H9 (cell line): ENCODE results near the gene RGS5. TPM values are rescaled to one million over a fixed set of nuclear protein-coding genes. Genes with fewer than 3 reads are reported as not detected.

Source experiments
- DNase-seq: peaks from one replicate; pipeline ENCODE4 v3.0.0-alpha.2; 2017
- H2AFZ ChIP-seq: one replicate; pipeline ENCODE4 v1.6.1; 2013; ENCODE audit warnings: mild to moderate bottlenecking, low read length, control low read depth, moderate library complexity
- H2AK5ac ChIP-seq: 2 replicates; pipeline ENCODE4 v1.6.1; 2013; ENCODE audit warnings: low read length, control low read depth, mixed read lengths; ENCODE audit not compliant: insufficient read length
- H2BK120ac ChIP-seq: one replicate; pipeline ENCODE4 v1.6.1; 2013; ENCODE audit warnings: low read depth, mild to moderate bottlenecking, low read length, control low read depth, inconsistent platforms; ENCODE audit not compliant: poor library complexity, severe bottlenecking
- H2BK12ac ChIP-seq: 2 replicates; pipeline ENCODE4 v1.6.1; 2013; ENCODE audit warnings: low read length, control low read depth, mixed read lengths, low read depth; ENCODE audit not compliant: insufficient read length
- H2BK15ac ChIP-seq: 2 replicates; pipeline ENCODE4 v1.6.1; 2013; ENCODE audit warnings: low read depth, low read length, control low read depth
- H2BK20ac ChIP-seq: one replicate; pipeline ENCODE4 v1.6.1; 2013; ENCODE audit warnings: low read depth, mild to moderate bottlenecking, low read length, control low read depth, inconsistent platforms; ENCODE audit not compliant: poor library complexity, severe bottlenecking
- H2BK5ac ChIP-seq: 2 replicates; pipeline ENCODE4 v1.6.1; 2013; ENCODE audit warnings: low read length, control low read depth, mixed read lengths; ENCODE audit not compliant: insufficient read length
- H3K14ac ChIP-seq: 2 replicates; pipeline ENCODE4 v1.6.1; 2013; ENCODE audit warnings: low read length, control low read depth; ENCODE audit not compliant: insufficient read depth
- H3K18ac ChIP-seq: 2 replicates; pipeline ENCODE4 v1.6.1; 2013; ENCODE audit warnings: low read depth, mild to moderate bottlenecking, mixed read lengths, low read length, control low read depth; ENCODE audit not compliant: insufficient read length
- H3K23ac ChIP-seq: 2 replicates; pipeline ENCODE4 v1.6.1; 2013; ENCODE audit warnings: low read length, control low read depth, mixed read lengths, low read depth; ENCODE audit not compliant: insufficient read length
- H3K23me2 ChIP-seq: 2 replicates; pipeline ENCODE4 v1.6.1; 2013; ENCODE audit warnings: low read depth, mild to moderate bottlenecking, mixed read lengths, low read length, control low read depth; ENCODE audit not compliant: insufficient read length, poor library complexity, severe bottlenecking
- H3K27ac ChIP-seq: 2 replicates; pipeline ENCODE4 v1.5.1; 2013; ENCODE audit warnings: low read length, control low read depth, mixed read lengths, low read depth; ENCODE audit not compliant: insufficient read length
- H3K27me3 ChIP-seq: 2 replicates; pipeline ENCODE4 v1.6.1; 2013; ENCODE audit warnings: low read length, control low read depth, inconsistent platforms; ENCODE audit not compliant: insufficient read depth
- H3K4ac ChIP-seq: 2 replicates; pipeline ENCODE4 v1.6.1; 2013; ENCODE audit warnings: low read depth, mild to moderate bottlenecking, control low read depth, inconsistent platforms, low read length, moderate library complexity
- H3K4me1 ChIP-seq: 2 replicates; pipeline ENCODE4 v1.6.1; 2013; ENCODE audit warnings: low read length, control low read depth, inconsistent platforms; ENCODE audit not compliant: insufficient read depth
- H3K4me2 ChIP-seq: 2 replicates; pipeline ENCODE4 v1.6.1; 2013; ENCODE audit warnings: low read length, control low read depth, mixed read lengths; ENCODE audit not compliant: insufficient read length, insufficient read depth
- H3K56ac ChIP-seq: 2 replicates; pipeline ENCODE4 v1.6.1; 2013; ENCODE audit warnings: low read depth, mild to moderate bottlenecking, mixed read lengths, low read length, control low read depth; ENCODE audit not compliant: insufficient read length
- H3K79me1 ChIP-seq: 2 replicates; pipeline ENCODE4 v1.6.1; 2013; ENCODE audit warnings: low read depth, mild to moderate bottlenecking, moderate library complexity, low read length, control low read depth, inconsistent platforms; ENCODE audit not compliant: insufficient read depth, poor library complexity, severe bottlenecking
- H3K79me2 ChIP-seq: 2 replicates; pipeline ENCODE4 v1.6.1; 2013; ENCODE audit warnings: low read length, control low read depth, inconsistent platforms; ENCODE audit not compliant: insufficient read depth
- H3K9ac ChIP-seq: 2 replicates; pipeline ENCODE4 v1.6.1; 2013; ENCODE audit warnings: low read length, control low read depth, mixed read lengths; ENCODE audit not compliant: insufficient read length; ENCODE audit errors: extremely low read depth
- H3K9me3 ChIP-seq: one replicate; pipeline ENCODE4 v1.6.1; 2013; ENCODE audit warnings: low read depth, low read length, inconsistent platforms; ENCODE audit not compliant: control insufficient read depth
- H3T11ph ChIP-seq: one replicate; pipeline ENCODE4 v1.6.1; 2013; ENCODE audit warnings: mild to moderate bottlenecking, low read length, control low read depth, inconsistent platforms
- H4K20me1 ChIP-seq: one replicate; pipeline ENCODE4 v1.6.1; 2013; ENCODE audit not compliant: control insufficient read depth, insufficient read length, insufficient read depth
- H4K5ac ChIP-seq: 2 replicates; pipeline ENCODE4 v1.6.1; 2013; ENCODE audit warnings: low read depth, mild to moderate bottlenecking, mixed read lengths, low read length, control low read depth; ENCODE audit not compliant: insufficient read length
- H4K8ac ChIP-seq: replicated peaks from 2 replicates; pipeline ENCODE4 v1.6.1; 2013; ENCODE audit warnings: low read length, control low read depth, mixed read lengths, low read depth; ENCODE audit not compliant: insufficient read length
- H4K91ac ChIP-seq: 2 replicates; pipeline ENCODE4 v1.6.1; 2013; ENCODE audit warnings: low read depth, mild to moderate bottlenecking, moderate library complexity, mixed read lengths, low read length, control low read depth; ENCODE audit not compliant: insufficient read length
- H3K27ac Mint-ChIP-seq, 3 experiments: 2 replicates in 2 of 3; 3 replicates in 1 of 3; pipeline ENCODE4 v1.8.0; 2020 to 2021; ENCODE audit warnings: mixed read lengths in 3 of 3, mild to moderate bottlenecking in 1 of 3, moderate library complexity in 1 of 3
- H3K27me3 Mint-ChIP-seq: 2 replicates; pipeline ENCODE4 v1.8.0; 2021; ENCODE audit warnings: low read depth, mild to moderate bottlenecking, moderate library complexity, mixed read lengths
- H3K36me3 Mint-ChIP-seq, 3 experiments: 2 replicates in 2 of 3; 3 replicates in 1 of 3; pipeline ENCODE4 v1.8.0; 2020 to 2021; ENCODE audit warnings: low read depth in 3 of 3, mixed read lengths in 3 of 3; ENCODE audit not compliant: insufficient read depth in 1 of 3
- H3K4me1 Mint-ChIP-seq, 2 experiments: 2 replicates each; pipeline ENCODE4 v1.8.0; 2020; ENCODE audit warnings: mixed read lengths in 2 of 2
- H3K4me3 Mint-ChIP-seq, 2 experiments: 2 replicates in 1 of 2; 3 replicates in 1 of 2; pipeline ENCODE4 v1.8.0; 2020 to 2021; ENCODE audit warnings: mild to moderate bottlenecking in 2 of 2, mixed read lengths in 2 of 2, moderate library complexity in 1 of 2
- H3K9me3 Mint-ChIP-seq, 2 experiments: 2 replicates in 1 of 2; 3 replicates in 1 of 2; pipeline ENCODE4 v1.8.0; 2020; ENCODE audit warnings: mild to moderate bottlenecking in 2 of 2, mixed read lengths in 2 of 2, moderate library complexity in 1 of 2
- CTCF ChIP-seq: fragments of 200-600 bp; sonication (generic); conservative IDR thresholded peaks from 3 replicates; pipeline ENCODE4 v1.8.0; 2021; ENCODE audit warnings: antibody characterized with exemption, mild to moderate bottlenecking
- WGBS: extraction: QIAGEN DNeasy Blood & Tissue Kit; methylation state at CpG from one replicate; pipeline ENCODE4 v1.1.7; 2013; ENCODE audit warnings: missing lambda C conversion rate, low lambda C conversion rate, mixed read lengths; ENCODE audit not compliant: insufficient read length; ENCODE audit errors: extremely low coverage; 5-methylcytosine and 5-hydroxymethylcytosine counted together
- total RNA-seq: library from RNA; stranded (reverse); gene quantifications from 2 replicates; pipeline ENCODE4 v1.2.1, GENCODE V29; 2021

Gene RGS5
- total RNA-seq, 1 experiment from 2014 or later, result 30.1 TPM

- no peaks in the 10 kb centered on the region for H3K4me1 Mint-ChIP-seq
Measured at GRCh38 chr1:163106364-163106987, 96.2 kb downstream of the RGS5 start.

More at GRCh38 chr1:163106364-163106987, 96.2 kb downstream of the RGS5 start:
- H3K79me1 ChIP-seq, result no peaks in the 10 kb centered on the region
- no peak overlapping the region for H2BK12ac ChIP-seq
- H3K9me3 ChIP-seq, result no peaks in the 10 kb centered on the region
- no peak overlapping the region for H3K27ac ChIP-seq
- H2AFZ ChIP-seq, result no peak overlapping the region
- no peak overlapping the region for H2BK5ac ChIP-seq
- Mint-ChIP-seq H3K27me3 (no peaks in the 10 kb centered on the region), H3K4me3 (no peak overlapping the region), H3K9me3 (peaks cover 6 to 13% of the 10 kb centered on the region in 2 experiments), H3K27ac (no peak overlapping the region), H3K36me3 (peaks cover 3 to 6% (median 4%) of the 10 kb centered on the region in 3 experiments; a peak in 4 of 7 replicates)
- no peak overlapping the region for H4K91ac ChIP-seq
- DNase-seq, result no peak
- no peak overlapping the region for H3K4me2 ChIP-seq
- H2BK20ac ChIP-seq, result no peak overlapping the region
- no peaks in the 10 kb centered on the region for H3K4me1 ChIP-seq
- H4K5ac ChIP-seq, result no peak overlapping the region
- no CpG with 5 or more reads among the region's 2 CpGs for WGBS
- no peak overlapping the region for H2BK120ac ChIP-seq
- H3K18ac ChIP-seq, result no peak overlapping the region
- H2AK5ac ChIP-seq, result no peak overlapping the region
- H3K56ac ChIP-seq, result no peak overlapping the region
- no peaks in the 10 kb centered on the region for H4K20me1 ChIP-seq
- no peaks in the 10 kb centered on the region for H3K79me2 ChIP-seq
- TF ChIP-seq CTCF, result no peak
- no peak overlapping the region for H2BK15ac ChIP-seq
- H3K14ac ChIP-seq, result no peak overlapping the region
- H3T11ph ChIP-seq, result no peak overlapping the region
- H4K8ac ChIP-seq, result no peak overlapping the region
- H3K23me2 ChIP-seq, result no peaks in the 10 kb centered on the region
- no peak overlapping the region for H3K9ac ChIP-seq
- H3K23ac ChIP-seq, result no peak overlapping the region
- H3K27me3 ChIP-seq, result no peaks in the 10 kb centered on the region
- no peak overlapping the region for H3K4ac ChIP-seq
